Epithelial cell of esophagus (primary cell): ENCODE results near the gene TMEM119.

Experiments
- DNase-seq: peaks from one replicate; pipeline ENCODE4 v3.0.0; 2010; ENCODE audit warnings: low read depth
- H3K4me3 ChIP-seq: 2 replicates; pipeline ENCODE4 v1.5.1; 2011; ENCODE audit warnings: mild to moderate bottlenecking, low read length, control low read depth
- TF ChIP-seq, protein P1 (sequence below): IDR thresholded peaks from 2 replicates; pipeline ENCODE4 v1.5.1; 2011; ENCODE audit warnings: low read depth, mild to moderate bottlenecking, low read length, control low read depth, inconsistent platforms; ENCODE audit not compliant: insufficient read depth; ENCODE audit errors: missing control alignments

Gene TMEM119, protein sequence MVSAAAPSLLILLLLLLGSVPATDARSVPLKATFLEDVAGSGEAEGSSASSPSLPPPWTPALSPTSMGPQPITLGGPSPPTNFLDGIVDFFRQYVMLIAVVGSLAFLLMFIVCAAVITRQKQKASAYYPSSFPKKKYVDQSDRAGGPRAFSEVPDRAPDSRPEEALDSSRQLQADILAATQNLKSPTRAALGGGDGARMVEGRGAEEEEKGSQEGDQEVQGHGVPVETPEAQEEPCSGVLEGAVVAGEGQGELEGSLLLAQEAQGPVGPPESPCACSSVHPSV

DNA sequence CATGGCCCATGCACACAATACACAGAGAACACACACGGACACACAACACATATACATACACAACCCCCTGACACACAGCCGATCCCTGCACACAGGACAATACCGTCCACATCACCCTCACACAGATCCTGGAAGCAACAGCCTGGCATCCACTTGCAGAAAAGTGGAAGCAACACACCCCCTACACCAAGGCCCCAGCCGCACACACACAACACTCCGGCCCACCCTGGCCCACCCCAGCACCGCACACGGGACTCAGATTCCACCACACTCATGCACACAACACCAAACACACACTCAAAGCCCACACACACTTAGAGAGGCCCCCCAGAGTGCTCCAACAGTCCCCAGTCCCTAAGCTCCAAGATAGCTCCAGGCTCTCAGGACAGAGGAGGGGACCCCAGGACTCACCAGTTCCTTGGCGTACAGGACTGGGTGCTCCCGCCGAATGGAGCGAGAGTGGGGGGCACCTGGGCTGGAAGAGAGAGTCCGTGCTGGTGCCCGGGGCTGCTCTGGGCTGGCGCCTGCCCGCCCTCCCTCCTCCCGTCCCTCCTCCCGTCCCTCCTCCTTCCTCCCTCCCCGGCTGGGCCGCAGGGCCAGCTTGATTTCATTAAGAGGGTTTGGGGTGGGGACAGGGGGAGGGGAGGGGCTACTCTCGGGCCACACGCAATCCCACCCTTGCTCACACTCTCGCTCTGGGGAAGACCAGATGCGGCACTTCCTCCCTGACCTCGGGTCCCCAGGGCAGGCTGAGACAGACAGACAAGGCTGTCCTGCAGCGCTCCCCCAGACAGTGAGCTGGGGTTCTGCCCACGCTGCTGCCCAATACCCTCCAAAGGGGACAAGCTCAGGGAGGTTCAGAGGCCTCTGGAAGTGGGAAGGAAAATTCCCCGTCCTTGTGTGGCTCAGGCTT lies at the start of gene TMEM119:
Gene TMEM119, minus strand, starts transcription at position 526 of the 913 bp plus-strand sequence. CDS start 5,701 bp downstream, outside the sequence.
- DNase-seq: no peak
- no peak within 1 kb of the TSS for H3K4me3 ChIP-seq
- TF ChIP-seq, protein P1, sequence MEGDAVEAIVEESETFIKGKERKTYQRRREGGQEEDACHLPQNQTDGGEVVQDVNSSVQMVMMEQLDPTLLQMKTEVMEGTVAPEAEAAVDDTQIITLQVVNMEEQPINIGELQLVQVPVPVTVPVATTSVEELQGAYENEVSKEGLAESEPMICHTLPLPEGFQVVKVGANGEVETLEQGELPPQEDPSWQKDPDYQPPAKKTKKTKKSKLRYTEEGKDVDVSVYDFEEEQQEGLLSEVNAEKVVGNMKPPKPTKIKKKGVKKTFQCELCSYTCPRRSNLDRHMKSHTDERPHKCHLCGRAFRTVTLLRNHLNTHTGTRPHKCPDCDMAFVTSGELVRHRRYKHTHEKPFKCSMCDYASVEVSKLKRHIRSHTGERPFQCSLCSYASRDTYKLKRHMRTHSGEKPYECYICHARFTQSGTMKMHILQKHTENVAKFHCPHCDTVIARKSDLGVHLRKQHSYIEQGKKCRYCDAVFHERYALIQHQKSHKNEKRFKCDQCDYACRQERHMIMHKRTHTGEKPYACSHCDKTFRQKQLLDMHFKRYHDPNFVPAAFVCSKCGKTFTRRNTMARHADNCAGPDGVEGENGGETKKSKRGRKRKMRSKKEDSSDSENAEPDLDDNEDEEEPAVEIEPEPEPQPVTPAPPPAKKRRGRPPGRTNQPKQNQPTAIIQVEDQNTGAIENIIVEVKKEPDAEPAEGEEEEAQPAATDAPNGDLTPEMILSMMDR: no peak

DNA sequence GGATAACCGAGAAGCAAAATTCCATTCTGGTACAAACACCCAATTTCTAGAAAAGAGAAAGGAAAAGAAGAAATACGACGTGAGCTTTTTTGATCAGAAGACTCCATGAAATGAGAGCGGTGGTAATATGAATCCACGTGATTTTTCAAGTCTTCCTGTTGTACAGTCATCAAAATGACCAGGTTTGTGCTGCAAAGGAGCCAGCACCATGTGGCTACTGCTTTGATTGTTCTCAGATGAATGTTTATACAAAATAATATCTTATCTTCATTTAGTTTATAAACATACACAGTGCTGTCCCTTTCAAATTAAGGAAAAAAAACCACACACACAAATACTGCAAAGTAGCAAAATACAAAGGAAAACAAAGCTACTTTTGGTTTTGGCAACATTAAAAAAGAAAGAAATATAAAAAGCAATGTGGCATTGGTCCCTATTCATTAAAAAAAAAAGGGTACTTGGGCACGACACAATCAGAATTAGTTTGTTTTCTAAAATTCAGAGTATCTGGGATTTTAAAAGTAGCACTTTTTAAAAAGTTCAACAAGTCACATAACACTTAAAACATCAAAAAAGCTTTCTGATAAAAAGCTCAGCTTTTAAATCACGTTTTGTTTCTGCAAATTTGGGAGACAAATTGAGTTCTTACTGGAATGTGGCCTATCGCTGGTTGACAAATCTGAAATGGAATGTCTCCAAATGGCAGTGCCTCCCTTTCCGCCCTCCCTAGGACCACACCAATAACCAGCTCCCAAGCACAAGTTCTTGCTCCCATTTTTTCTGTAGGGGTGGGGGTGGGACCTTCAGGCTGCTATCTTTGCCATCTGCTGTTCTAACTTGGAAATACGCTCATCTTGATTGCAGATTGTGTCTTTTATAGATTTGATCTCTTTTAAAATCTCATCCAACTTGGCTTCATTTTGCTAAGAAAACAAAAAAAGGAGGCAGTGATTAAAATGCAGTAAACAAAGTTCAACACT lies 49.0 kb upstream of the TMEM119 start:
- no peak for DNase-seq
- TF ChIP-seq, protein P1: no peak
- H3K4me3 ChIP-seq: no peak overlapping the region

DNA sequence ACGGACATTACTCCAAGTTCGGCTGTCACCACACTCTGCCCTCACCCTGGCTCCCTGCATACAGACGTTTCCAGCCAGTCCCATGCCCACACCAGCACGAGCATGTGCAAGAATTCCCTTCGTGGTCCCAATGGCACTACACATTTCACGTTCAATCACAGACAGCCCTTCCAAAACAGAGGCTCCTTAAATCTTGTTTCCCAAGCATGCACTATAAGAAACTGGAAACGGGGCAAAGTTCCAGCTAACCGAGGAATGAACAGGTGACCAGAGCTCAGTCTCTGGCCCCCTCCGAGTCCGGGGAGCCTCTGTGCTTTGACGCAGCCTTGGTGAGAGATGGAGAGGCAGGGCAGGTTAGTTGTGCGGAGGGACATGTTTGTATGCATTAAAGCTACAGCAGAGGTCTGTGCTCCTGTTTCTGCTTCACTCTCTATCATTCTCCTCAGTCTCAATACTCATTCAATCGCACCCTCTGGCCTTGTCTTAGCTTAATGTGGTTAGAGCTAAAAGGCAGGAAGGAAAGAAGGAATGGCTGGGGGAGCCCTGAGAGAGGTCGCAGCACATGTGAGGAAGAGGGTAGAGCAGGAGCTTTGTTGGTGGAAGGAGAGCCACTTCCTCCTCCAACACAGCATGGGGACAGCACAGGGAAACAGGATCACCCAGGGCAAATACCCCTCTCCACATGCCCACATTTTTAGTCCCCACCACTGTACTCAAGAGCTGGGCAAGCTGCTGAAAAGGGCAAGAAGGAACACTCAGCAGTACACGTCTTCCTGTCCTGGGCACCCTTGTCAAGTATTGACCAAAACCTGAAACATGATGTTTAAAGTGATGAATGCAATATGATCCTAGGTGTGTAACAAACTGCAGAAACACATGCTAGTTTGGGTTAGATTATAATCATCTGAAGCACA lies 48.1 kb upstream of the TMEM119 start:
- no peak for DNase-seq
- H3K4me3 ChIP-seq: no peak overlapping the region
- TF ChIP-seq, protein P1: no peak

DNA sequence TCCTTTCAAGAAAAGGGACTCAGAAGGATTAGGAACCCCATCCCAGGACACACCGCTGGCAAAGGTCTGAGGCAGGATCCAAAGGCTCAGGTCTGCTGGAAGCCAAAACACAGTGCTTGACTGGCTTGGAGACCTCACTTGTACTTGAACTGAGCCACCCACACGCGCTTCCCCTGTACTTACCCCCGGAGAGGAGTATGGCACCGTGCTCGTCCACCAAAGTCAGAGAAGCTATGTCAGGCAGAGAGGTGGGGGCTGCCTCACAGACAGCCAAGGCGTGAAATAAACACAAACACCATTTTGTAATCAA lies 46.9 kb upstream of the TMEM119 start:
- DNase-seq: no peak
- H3K4me3 ChIP-seq: no peak overlapping the region
- TF ChIP-seq, protein P1: no peak

DNA sequence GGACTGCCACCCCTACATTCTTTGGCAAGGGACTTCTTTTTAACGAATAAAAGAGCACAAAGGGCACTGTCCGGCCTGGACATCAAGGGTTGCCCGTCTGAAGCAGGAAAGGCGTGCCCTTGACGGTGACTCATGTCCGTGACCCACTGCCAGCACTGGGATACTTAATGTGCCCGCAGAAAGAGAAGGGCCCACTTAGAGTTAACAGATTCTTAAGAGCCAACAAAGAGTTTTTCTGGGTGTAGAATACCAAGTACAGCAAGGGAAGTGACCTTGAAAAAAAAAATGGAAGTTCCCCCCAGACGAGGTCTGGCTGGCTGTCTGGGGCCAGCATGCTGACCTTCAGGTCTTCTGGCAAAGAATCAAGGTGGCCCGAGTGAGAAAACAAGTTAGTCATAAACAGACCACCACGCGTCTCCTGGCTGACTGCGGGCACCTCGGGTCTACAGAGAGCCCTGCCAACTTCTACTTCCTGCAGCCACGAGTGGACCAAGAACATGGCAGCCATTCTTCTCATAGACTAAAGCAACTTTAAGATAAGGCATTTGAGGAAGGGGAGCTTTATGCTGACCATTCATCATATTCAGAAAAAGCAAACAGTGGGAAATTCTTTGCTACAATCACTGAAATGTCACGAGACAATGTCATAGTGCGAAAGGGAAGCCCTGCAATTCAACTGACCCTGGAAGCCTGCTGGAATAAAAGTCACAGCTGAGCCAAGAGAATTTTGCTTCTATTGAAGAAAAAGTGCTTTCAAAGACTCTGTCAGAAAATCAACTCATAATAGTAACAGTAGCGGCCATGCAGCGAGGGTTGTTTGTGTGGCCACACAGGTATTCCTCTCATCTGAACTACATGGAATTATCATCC lies 46.3 kb upstream of the TMEM119 start:
- no peak overlapping the region for H3K4me3 ChIP-seq
- no peak for DNase-seq
- TF ChIP-seq, protein P1: no peak
